Right kidney (tissue), 9 donors: Measurements from ENCODE around the gene HK2.
A peak's percentile ranks its signal among the peaks of the same experiment; 100 is the strongest.
"Not testable (repeated sequence)": the region's sequence is repeated elsewhere in the genome, so short reads cannot be mapped to it uniquely, and the experiment has no call there.

Experiments used
- DNase-seq: peaks from one replicate; pipeline ENCODE4 v3.0.0-alpha.2; 2016
- long read RNA-seq, 8 donors: transcript quantifications; one replicate each; lab custom pipeline, GENCODE V29; 2026

HK2 gene
- long read RNA-seq, donor 1, full-length matches to known transcripts = 1 of 1 reads
- long read RNA-seq, donor 1, partial matches to known transcripts = 0 of 1 reads
- long read RNA-seq, donor 1, other reads (novel, unspliced or antisense) = 0 of 1 reads
- long read RNA-seq, donor 2 = 0 reads
- long read RNA-seq, donor 3 = 0 reads
- long read RNA-seq, donor 4 = 0 reads
- long read RNA-seq, donor 5, full-length matches to known transcripts = 1 of 1 reads
- long read RNA-seq, donor 5, partial matches to known transcripts = 0 of 1 reads
- long read RNA-seq, donor 5, other reads (novel, unspliced or antisense) = 0 of 1 reads
- long read RNA-seq, donor 6 = 0 reads
- long read RNA-seq, donor 7, full-length matches to known transcripts = 3 of 3 reads
- long read RNA-seq, donor 7, partial matches to known transcripts = 0 of 3 reads
- long read RNA-seq, donor 7, other reads (novel, unspliced or antisense) = 0 of 3 reads
- long read RNA-seq, donor 8 = 0 reads

GRCh38 chr2:74833418-74834233 lies at the start of gene HK2:
HK2 (plus strand) TSS chr2:74834127; CDS start chr2:74834581, 454 bp downstream.
- no peak for DNase-seq

- no peak for DNase-seq
These were observed 44.7 kb upstream of the HK2 start for GRCh38 chr2:74789271-74789670.

GRCh38 chr2:74792282-74792681 lies 41.6 kb upstream of the HK2 start:
- DNase-seq = no peak

GRCh38 chr2:74794878-74795277 lies 39.0 kb upstream of the HK2 start:
- not testable (repeated sequence) for DNase-seq

GRCh38 chr2:74806355-74806839 lies 27.5 kb upstream of the HK2 start:
- DNase-seq = no peak

- no peak for DNase-seq
These were observed 27.0 kb upstream of the HK2 start for GRCh38 chr2:74806920-74807319.

GRCh38 chr2:74812787-74813590 lies 20.9 kb upstream of the HK2 start:
- no peak for DNase-seq

GRCh38 chr2:74814102-74814501 lies 19.8 kb upstream of the HK2 start:
- no peak for DNase-seq

GRCh38 chr2:74815941-74816340 lies 18.0 kb upstream of the HK2 start:
- DNase-seq = no peak

GRCh38 chr2:74816540-74817303 lies 17.2 kb upstream of the HK2 start:
- DNase-seq = peak; percentile 17

- no peak for DNase-seq
These were observed 16.6 kb upstream of the HK2 start for GRCh38 chr2:74817304-74817675.

GRCh38 chr2:74819702-74820101 lies 14.2 kb upstream of the HK2 start:
- no peak for DNase-seq

GRCh38 chr2:74821177-74822126 lies 12.5 kb upstream of the HK2 start:
- DNase-seq = no peak

GRCh38 chr2:74822771-74823566 lies 11.0 kb upstream of the HK2 start:
- no peak for DNase-seq

GRCh38 chr2:74824679-74825078 lies 9.2 kb upstream of the HK2 start:
- no peak for DNase-seq

- no peak for DNase-seq
These were observed 5.4 kb upstream of the HK2 start for GRCh38 chr2:74828543-74828942.

- no peak for DNase-seq
These were observed 2.0 kb upstream of the HK2 start for GRCh38 chr2:74831693-74832530.

GRCh38 chr2:74834234-74834791 lies 386 bp downstream of the HK2 start:
- DNase-seq = peak; percentile 87
